Measurements from ENCODE around the gene CCDC83. TPM values are rescaled to one million over a fixed set of nuclear protein-coding genes. Genes with fewer than 3 reads are reported as not detected.
"Not testable (repeated sequence)": the region's sequence is repeated elsewhere in the genome, so short reads cannot be mapped to it uniquely, and the experiment has no call there.

The CCDC83 gene
- polyA plus RNA-seq, 3 donors = not detected

DNA sequence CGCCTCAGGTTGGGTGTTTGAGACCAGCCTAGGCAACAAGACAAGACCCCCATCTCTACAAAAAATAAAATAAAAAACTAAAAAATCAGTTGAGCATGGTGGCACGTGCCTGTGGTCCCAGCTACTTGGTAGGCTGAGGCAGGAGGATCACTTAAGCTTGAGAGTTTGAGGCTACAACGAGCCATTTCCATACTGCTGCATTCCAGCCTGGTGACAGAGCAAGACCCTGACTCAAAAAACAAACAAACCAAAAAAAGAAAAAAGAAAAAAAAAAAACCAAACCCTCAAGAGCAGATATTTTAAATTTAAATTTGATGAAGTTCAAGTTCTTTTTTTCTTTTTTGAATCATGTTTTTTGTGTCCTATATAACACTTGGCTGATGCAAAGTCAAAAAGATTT, 7.2 kb upstream of the CCDC83 start:
- Histone ChIP-seq H3K79me2 (ENCODE audit: insufficient read depth, low read length) (no peaks in the 10 kb centered on the region), H3K9me3 (replicated peaks in 1 of 2; ENCODE audit: control insufficient read depth in 1 of 2, insufficient read depth in 1 of 2, low read length in 2 of 2) (peaks cover 0 to 3% of the 10 kb centered on the region in 2 donors), H3K27ac (ENCODE audit: low read depth in 1 of 2, low read length in 2 of 2) (no peak overlapping the region), H3K4me3 (replicated peaks in 1 of 3; ENCODE audit: low read depth in 2 of 3, low read length in 3 of 3) (no peak overlapping the region), H3K9ac (ENCODE audit: insufficient read depth, low read length, poor library complexity, severe bottlenecking) (no peak overlapping the region), H4K20me1 (ENCODE audit: insufficient read depth, low read length) (no peaks in the 10 kb centered on the region), H3K4me2 (replicated peaks; ENCODE audit: extremely low read depth, low read length, poor library complexity, severe bottlenecking) (no peak overlapping the region), H2AFZ (ENCODE audit: insufficient read depth, low read depth, low read length, poor library complexity, severe bottlenecking) (no peak overlapping the region), H3K36me3 (replicated peaks in 1 of 2; ENCODE audit: control insufficient read depth in 1 of 2, insufficient read depth in 2 of 2, low read length in 2 of 2) (no peaks in the 10 kb centered on the region), H3K27me3 (ENCODE audit: control insufficient read depth in 2 of 2, insufficient read depth in 2 of 2, low read length in 2 of 2) (no peaks in the 10 kb centered on the region), H3K4me1 (ENCODE audit: control insufficient read depth in 1 of 2, insufficient read depth in 2 of 2, low read length in 2 of 2) (no peaks in the 10 kb centered on the region)
- intact Hi-C loops (cut with micrococcal nuclease) = no loop called here
- Mint-ChIP-seq H3K27ac (no peak overlapping the region), H3K4me3 (no peak overlapping the region), H3K4me1 (peaks cover 2% of the 10 kb centered on the region), H3K9me3 (peaks cover 2 to 16% (median 4%) of the 10 kb centered on the region in 7 donors), H3K27me3 (ENCODE audit: low read depth in 3 of 3) (peaks cover 0 to 4% (median 3%) of the 10 kb centered on the region in 3 donors), H3K36me3 (peaks cover 2 to 3% of the 10 kb centered on the region in 2 donors)
- TF ChIP-seq, protein P1, sequence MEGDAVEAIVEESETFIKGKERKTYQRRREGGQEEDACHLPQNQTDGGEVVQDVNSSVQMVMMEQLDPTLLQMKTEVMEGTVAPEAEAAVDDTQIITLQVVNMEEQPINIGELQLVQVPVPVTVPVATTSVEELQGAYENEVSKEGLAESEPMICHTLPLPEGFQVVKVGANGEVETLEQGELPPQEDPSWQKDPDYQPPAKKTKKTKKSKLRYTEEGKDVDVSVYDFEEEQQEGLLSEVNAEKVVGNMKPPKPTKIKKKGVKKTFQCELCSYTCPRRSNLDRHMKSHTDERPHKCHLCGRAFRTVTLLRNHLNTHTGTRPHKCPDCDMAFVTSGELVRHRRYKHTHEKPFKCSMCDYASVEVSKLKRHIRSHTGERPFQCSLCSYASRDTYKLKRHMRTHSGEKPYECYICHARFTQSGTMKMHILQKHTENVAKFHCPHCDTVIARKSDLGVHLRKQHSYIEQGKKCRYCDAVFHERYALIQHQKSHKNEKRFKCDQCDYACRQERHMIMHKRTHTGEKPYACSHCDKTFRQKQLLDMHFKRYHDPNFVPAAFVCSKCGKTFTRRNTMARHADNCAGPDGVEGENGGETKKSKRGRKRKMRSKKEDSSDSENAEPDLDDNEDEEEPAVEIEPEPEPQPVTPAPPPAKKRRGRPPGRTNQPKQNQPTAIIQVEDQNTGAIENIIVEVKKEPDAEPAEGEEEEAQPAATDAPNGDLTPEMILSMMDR (IDR thresholded peaks at IDR 0.05) = no peak
- DNase-seq = no peak
- WGBS (ENCODE audit: insufficient coverage) = 100% methylated on average over 1 of the region's 3 CpGs

DNA sequence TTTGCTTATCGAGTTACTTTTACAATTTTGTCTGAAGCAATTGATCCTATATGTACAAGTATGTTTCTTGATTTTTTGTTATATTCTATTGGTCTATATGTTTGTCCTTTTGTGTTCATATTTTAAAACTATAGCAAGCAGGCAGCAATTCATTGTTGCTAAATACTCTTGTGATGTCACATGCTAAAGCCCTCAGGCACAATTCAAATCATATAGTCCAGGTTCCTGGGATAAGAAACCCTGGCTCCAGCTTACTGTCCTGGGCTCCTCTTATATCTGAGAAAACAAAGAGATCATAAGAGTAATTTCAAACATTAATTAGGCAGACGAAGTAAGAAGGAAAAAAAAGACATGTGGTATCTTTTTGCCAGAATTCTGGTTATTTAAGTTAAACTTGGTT, 6.6 kb upstream of the CCDC83 start:
- Histone ChIP-seq H3K4me3 (replicated peaks in 1 of 3; ENCODE audit: low read depth in 2 of 3, low read length in 3 of 3) (no peak overlapping the region), H4K20me1 (ENCODE audit: insufficient read depth, low read length) (no peaks in the 10 kb centered on the region), H3K27me3 (ENCODE audit: control insufficient read depth in 2 of 2, insufficient read depth in 2 of 2, low read length in 2 of 2) (no peaks in the 10 kb centered on the region), H3K9me3 (replicated peaks in 1 of 2; ENCODE audit: control insufficient read depth in 1 of 2, insufficient read depth in 1 of 2, low read length in 2 of 2) (peaks cover 0 to 3% of the 10 kb centered on the region in 2 donors), H3K4me2 (replicated peaks; ENCODE audit: extremely low read depth, low read length, poor library complexity, severe bottlenecking) (no peak overlapping the region), H3K36me3 (replicated peaks in 1 of 2; ENCODE audit: control insufficient read depth in 1 of 2, insufficient read depth in 2 of 2, low read length in 2 of 2) (no peaks in the 10 kb centered on the region), H3K4me1 (ENCODE audit: control insufficient read depth in 1 of 2, insufficient read depth in 2 of 2, low read length in 2 of 2) (no peaks in the 10 kb centered on the region), H2AFZ (ENCODE audit: insufficient read depth, low read depth, low read length, poor library complexity, severe bottlenecking) (no peak overlapping the region), H3K27ac (ENCODE audit: low read depth in 1 of 2, low read length in 2 of 2) (no peak overlapping the region), H3K9ac (ENCODE audit: insufficient read depth, low read length, poor library complexity, severe bottlenecking) (no peak overlapping the region), H3K79me2 (ENCODE audit: insufficient read depth, low read length) (no peaks in the 10 kb centered on the region)
- no peak overlapping the region for H3K27ac Mint-ChIP-seq
- H3K36me3 Mint-ChIP-seq = peaks cover 2 to 3% of the 10 kb centered on the region in 2 donors
- no peak for DNase-seq
- H3K9me3 Mint-ChIP-seq = peaks cover 2 to 16% (median 4%) of the 10 kb centered on the region in 7 donors
- no CpG with 5 or more reads among the region's 2 CpGs for WGBS (ENCODE audit: insufficient coverage)
- TF ChIP-seq, protein P1 (IDR thresholded peaks at IDR 0.05) = no peak
- peaks cover 2% of the 10 kb centered on the region for H3K4me1 Mint-ChIP-seq
- no peak overlapping the region for H3K4me3 Mint-ChIP-seq
- intact Hi-C loops (cut with micrococcal nuclease) = no loop called here
- peaks cover 0 to 4% (median 3%) of the 10 kb centered on the region in 3 donors for H3K27me3 Mint-ChIP-seq (ENCODE audit: low read depth in 3 of 3)

DNA sequence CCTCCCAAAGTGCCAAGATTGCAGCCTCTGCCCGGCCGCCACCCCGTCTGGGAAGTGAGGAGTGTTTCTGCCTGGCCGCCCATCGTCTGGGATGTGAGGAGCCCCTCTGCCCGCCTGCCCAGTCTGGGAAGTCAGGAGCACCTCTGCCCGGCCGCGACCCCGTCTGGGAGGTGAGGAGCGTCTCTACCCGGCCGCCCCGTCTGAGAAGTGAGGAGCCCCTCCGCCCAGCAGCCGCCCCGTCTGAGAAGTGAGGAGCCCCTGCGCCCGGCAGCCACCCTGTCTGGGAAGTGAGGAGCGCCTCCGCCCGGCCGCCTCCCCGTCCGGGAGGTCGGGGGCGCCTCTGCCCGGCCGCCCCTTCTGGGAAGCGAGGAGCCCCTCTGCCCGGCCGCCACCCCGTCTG, 2.4 kb upstream of the CCDC83 start:
- H3K27ac Mint-ChIP-seq; H3K4me2 ChIP-seq (replicated peaks; ENCODE audit: extremely low read depth, low read length, poor library complexity, severe bottlenecking); H3K36me3 ChIP-seq (replicated peaks in 1 of 2; ENCODE audit: control insufficient read depth in 1 of 2, insufficient read depth in 2 of 2, low read length in 2 of 2); H3K79me2 ChIP-seq (ENCODE audit: insufficient read depth, low read length); H4K20me1 ChIP-seq (ENCODE audit: insufficient read depth, low read length); H3K4me1 Mint-ChIP-seq; H3K4me3 Mint-ChIP-seq; H3K36me3 Mint-ChIP-seq; H3K9me3 ChIP-seq (replicated peaks in 1 of 2; ENCODE audit: control insufficient read depth in 1 of 2, insufficient read depth in 1 of 2, low read length in 2 of 2); H3K27me3 Mint-ChIP-seq (ENCODE audit: low read depth in 3 of 3); H3K27ac ChIP-seq (ENCODE audit: low read depth in 1 of 2, low read length in 2 of 2); DNase-seq; H2AFZ ChIP-seq (ENCODE audit: insufficient read depth, low read depth, low read length, poor library complexity, severe bottlenecking); H3K9ac ChIP-seq (ENCODE audit: insufficient read depth, low read length, poor library complexity, severe bottlenecking); H3K4me3 ChIP-seq (replicated peaks in 1 of 3; ENCODE audit: low read depth in 2 of 3, low read length in 3 of 3); H3K27me3 ChIP-seq (ENCODE audit: control insufficient read depth in 2 of 2, insufficient read depth in 2 of 2, low read length in 2 of 2): not testable (repeated sequence)
- intact Hi-C loops (cut with micrococcal nuclease) = loop anchor here (10.0 kb wide), 4 partner anchors 122 to 442 kb away; partner anchors contain the start of gene EED (in 1 of the 2)
- H3K9me3 Mint-ChIP-seq = peaks cover 2 to 13% (median 3%) of the 10 kb centered on the region in 7 donors
- H3K4me1 ChIP-seq (ENCODE audit: control insufficient read depth in 1 of 2, insufficient read depth in 2 of 2, low read length in 2 of 2) = peaks cover 10 to 15% of the 10 kb centered on the region in 2 donors
- over 99% methylated on average over 18 of the region's 33 CpGs for WGBS (ENCODE audit: insufficient coverage)
